ENCODE measurements around the gene NDUFA6.
A peak's percentile ranks its signal among the peaks of the same experiment; 100 is the strongest.

- peak; percentile 96 for TF ChIP-seq CTCF (IDR thresholded peaks at IDR 0.05)
- peak; percentile 79 for TF ChIP-seq POLR2AphosphoS5 (IDR thresholded peaks at IDR 0.05; ENCODE audit: low read depth, low read length)
- TF ChIP-seq REST (IDR thresholded peaks at IDR 0.05; ENCODE audit: insufficient read depth in 1 of 2, low read depth in 2 of 2, low read length in 1 of 2): no peak
- peak; percentile 67; the same call in 1 of the 2 replicates for TF ChIP-seq TCF7L2 (IDR thresholded peaks at IDR 0.05; ENCODE audit: low read depth, low read length)
These were observed at the start of gene NDUFA6 for GRCh38 chr22:42090596-42091454.

Measured in Panc1 (cell line).